AML-193 (cell line): ENCODE results near the gene PKP3.
"Not testable (repeated sequence)": the region's sequence is repeated elsewhere in the genome, so short reads cannot be mapped to it uniquely, and the experiment has no call there.

Experiments used
- DNase-seq, 2 experiments: peaks; one replicate each; lab custom pipeline; 2025; lab: John Stamatoyannopoulos, UW

The PKP3 gene

DNA sequence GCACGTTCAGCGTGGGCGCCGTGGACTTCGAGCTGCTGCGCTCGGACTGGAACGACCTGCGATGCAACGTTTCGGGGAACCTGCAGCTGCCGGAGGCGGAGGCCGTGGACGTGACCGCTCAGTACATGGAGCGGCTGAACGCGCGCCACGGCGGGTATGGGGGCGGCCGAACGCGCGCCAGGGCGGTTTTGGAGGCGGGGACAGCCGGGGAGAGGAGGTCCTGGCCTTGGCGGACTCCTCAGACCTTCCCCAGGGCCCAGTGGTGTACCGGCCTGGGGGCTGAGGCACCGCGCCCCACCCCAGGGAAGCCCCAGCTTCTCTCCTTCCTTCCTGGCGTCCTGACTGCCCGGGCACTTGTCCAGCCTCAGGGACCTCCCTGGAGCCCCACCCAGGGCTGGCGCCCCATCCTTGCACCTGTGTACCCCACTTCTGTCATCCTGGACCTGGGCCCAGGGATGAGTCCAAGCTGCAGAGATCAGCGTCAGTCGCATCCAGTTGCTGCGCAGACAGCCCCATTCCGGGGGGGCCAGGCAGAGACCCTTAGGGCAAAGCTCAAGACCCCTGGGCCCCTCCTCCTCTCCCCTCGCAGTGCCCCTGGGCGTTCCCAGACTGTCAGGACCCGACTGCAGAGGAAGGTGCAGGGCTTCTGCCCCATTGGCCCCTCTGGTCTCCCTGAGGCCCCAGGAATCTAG is 16.7 kb upstream of the PKP3 start:
- no peak for DNase-seq

DNA sequence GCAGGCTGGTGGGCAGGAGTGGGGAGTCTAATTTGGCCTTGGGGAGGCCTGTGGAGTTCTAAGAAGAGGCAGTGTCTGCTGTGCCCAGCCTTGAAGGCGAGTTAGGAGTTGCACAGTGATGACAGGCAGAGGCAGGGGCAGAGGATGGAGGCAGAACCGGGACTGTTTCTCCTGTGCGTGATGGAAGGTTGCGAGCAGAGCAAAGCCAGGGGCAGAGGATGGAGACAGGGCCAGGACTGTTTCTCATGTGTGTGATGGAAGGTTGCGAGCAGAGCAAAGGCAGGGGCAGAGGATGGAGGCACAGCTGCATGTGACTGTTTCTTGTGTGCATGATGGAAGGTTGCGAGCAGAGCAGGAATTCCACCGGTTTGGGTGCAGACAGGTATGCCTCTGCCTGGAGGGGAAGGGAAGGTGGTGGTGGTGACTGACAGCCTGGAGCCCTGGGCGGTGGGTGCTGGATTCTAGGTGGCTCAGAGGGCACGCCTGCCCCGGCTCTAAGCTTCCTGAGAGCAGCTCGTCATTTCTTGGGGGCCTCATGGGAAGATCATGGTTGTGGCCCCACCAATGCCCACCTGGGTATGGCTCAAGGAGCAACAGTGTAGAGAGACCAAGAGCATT is 16.0 kb upstream of the PKP3 start:
- DNase-seq: no peak

DNA sequence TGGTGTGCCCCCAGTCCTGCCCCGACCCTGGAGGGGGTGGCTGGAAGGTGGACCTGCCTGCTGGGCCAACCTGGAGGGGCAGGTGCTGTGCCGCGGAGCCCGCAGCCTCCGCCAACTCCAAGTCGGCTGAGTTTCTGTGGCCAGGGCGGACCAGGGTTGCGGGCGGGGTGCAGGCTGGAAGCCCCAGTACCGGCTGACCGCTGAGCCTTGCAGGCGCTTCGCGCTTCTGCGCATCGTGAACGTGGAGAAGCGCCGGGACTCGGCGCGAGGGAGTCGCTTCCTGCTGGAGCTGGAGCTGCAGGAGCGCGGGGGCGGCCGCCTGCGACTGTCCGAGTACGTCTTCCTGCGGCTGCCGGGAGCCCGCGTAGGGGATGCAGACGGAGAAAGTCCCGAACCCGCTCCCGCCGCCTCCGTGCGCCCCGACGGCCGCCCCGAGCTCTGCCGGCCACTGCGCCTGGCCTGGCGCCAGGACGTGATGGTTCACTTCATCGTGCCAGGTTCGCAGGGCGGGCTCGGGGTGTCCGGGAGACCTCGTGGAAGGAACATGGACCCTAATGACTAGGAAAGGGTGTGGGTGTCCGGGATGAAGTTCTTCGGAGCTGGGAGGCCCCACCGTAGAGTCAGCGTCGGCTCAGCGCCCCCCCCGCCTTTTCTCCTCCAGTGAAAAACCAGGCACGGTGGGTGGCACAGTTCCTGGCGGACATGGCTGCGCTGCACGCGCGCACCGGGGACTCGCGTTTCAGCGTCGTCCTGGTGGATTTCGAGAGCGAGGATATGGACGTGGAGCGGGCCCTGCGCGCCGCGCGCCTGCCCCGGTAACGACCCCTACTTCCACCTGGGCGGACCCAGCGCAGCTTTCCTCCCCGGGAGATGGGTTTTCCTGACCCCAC is 14.6 kb upstream of the PKP3 start:
- DNase-seq: no peak

DNA sequence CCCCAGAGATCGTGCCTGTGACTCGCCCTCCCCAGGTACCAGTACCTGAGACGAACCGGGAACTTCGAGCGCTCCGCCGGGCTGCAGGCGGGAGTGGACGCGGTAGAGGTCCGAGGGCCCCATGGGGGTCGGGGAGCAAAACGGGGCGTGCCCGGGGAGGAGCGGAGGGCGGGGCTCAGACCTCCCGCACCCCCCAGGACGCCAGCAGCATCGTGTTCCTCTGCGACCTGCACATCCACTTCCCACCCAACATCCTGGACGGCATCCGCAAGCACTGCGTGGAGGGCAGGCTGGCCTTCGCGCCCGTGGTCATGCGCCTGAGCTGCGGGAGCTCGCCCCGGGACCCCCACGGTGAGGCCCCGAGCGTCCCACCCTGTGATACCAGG is 13.9 kb upstream of the PKP3 start:
- no peak for DNase-seq

DNA sequence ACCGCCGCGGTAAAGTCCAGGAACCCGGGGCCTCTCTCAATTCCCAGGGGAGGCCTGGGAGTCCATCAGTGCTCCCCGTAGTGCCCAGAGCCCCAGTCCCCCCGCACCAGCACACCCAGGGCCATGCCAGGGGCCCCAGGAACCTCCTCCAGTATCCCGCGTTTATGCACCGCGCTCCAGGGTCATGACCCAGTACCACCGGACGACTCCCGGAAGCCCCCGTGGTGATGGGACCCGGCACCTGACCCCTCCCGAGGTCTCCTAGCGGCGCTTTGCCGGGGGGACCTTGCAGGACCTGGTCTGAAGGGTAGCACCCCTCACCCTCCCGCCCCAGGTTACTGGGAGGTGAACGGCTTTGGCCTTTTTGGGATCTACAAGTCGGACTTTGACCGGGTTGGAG is 13.5 kb upstream of the PKP3 start:
- no peak for DNase-seq

DNA sequence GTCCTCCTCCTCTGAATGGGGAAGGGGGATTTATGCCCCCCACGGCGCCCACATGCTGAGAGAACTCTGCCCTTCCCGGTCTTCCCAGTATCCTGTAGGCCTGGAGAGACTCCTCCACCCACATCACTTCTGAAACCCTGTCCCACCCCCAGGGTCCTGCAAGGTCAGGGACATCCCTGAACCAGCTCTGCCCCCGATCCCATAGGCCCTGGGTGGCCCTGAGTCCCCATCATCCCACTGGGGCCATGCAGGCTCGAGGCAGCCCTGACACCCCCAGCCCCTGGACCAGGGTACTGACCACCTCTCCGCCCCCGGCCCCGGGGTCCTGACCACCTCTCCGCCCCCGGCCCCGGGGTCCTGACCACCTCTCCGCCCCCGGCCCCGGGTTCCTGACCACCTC is 13.0 kb upstream of the PKP3 start:
- DNase-seq: no peak

DNA sequence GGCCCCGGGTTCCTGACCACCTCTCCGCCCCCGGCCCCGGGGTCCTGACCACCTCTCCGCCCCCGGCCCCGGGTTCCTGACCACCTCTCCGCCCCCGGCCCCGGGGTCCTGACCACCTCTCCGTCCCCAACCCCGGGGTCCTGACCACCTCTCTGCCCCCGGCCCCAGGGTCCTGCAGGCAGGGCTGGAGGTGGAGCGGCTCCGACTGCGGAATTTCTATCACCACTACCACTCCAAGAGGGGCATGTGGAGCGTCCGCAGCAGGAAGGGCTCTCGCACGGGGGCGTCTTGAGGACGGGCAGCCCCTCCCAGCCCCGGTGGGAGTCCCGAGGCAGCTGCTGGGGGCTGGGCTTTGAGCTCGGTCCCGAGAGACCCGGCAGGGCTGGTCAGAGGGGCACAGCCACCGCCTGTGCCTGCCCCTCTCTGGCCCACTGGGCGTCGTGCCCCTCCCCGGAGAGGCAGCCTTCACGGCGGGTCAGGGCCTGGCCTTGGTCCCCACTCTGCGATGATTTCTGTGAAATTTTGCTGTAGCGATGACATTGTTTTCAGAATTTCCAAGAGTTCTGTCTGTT is 12.4 kb upstream of the PKP3 start:
- DNase-seq: no peak

DNA sequence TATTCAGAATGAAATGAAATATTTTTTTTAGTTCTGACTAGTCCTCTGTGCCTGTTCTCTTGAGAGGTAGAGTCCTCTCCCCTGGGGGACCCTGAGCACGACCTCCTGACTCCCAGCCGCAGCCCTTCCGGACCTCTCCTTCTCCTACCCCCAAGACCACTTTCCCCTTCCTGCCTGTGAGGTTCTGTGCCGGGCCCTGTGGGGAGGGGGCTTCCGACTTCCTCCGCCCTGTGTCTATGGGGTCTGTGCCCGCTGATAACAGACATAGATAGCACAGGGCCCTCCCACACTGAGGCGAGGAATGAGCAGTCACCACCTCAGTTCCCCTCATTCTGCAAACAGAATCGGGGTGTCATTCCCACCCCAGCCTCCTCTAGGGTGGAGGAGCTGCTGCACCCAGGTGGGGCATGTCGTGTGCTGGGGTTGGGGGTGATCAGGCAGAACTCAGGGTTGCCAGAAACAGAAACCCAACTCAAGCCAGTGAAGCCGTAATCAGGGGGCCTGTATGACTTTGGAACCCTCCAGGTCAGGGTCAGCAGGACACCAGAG is 11.9 kb upstream of the PKP3 start:
- no peak for DNase-seq

DNA sequence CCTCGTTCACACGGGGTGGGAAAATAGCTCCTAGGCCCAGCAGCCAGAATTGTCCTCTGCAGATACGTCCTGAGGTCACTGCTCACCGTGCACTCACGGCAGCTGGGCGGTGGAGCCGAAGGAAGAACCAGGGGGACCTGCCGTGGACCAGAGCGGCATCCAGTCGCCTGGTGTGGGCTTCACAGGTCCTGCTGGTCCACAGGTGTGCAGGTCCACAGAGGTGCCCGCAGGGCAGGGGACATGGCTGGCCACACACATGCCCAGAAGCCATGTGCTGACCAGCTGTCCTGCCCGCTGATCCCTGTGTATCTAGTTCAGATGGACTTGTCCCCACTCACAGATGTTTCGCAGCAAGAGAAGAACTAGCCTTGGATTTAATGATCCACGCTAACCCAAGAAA is 10.6 kb upstream of the PKP3 start:
- no peak for DNase-seq

DNA sequence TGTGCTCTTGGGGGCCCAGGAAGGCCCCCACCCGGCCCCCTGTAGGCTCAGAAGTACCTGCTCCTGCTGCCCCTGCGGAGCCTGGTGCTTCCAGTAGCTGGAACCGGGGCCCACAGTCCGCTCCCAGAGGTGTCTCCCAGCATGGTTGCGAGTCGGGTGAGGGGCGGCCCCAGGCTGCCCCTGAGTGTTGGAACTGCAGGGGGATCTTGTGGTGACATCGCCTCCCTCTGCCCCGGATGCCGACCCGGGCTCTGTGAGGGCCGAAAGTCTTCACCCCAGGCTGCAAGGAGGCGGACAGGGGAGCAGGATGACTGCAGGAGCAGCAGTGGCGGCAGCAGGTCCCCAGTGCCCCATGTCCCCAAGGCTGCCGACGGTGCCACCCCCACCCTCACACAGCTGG is 9.5 kb upstream of the PKP3 start:
- DNase-seq: no peak

DNA sequence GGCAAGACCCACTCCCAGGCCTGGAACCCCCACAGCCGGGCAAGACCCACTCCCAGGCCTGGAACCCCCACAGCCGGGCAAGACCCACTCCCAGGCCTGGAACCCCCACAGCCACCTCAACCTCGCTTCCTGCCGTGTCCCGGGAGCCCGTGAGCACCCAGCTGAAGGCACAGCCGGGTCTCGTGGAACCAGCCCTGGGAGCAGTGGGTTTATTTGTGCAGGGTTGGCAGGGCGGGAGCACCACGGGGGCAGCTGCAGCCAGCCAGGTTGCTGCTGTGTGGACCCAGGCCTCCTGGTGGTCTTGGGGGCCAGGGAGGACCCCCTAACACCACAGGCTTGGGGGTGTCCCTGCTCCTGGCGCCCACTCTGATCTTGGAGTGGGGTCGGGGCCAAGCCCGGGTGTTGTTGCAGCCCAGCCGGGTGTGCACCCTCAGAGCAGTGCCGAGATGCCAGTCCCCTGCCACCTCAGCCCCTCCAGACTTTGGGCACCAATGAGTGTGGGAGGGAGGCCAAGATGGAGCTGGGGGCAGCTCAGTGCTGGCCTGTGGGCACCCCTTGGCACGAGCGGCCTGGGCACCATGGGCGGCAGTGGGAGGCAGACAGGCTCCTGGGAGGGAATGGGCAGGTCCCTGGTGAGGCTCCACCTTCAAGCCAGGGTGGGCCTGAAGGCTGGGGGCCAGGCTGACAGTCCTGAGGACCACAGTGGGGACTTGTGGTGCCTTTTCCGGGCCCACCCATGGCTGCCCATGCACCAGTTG is 8.2 kb upstream of the PKP3 start:
- no peak for DNase-seq

DNA sequence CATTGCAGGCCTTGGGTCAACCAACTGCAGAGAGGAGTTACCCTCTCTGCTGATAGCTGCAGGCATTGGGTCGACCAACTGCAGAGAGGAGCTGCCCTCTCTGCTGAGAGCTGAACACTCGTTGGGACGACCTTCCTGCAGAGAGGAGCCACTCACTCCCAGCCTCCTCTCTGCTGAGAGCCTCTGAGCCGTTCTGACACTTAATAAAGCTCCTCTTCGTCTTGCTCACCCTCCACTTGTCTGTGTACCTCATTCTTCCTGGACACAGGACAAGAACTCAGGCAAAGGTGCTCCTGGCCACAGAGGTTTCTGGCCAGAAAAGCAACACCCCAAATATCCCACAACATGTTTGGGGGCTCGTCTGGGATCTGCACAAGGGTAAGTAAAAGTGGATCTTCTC is 7.5 kb upstream of the PKP3 start:
- DNase-seq: no peak

DNA sequence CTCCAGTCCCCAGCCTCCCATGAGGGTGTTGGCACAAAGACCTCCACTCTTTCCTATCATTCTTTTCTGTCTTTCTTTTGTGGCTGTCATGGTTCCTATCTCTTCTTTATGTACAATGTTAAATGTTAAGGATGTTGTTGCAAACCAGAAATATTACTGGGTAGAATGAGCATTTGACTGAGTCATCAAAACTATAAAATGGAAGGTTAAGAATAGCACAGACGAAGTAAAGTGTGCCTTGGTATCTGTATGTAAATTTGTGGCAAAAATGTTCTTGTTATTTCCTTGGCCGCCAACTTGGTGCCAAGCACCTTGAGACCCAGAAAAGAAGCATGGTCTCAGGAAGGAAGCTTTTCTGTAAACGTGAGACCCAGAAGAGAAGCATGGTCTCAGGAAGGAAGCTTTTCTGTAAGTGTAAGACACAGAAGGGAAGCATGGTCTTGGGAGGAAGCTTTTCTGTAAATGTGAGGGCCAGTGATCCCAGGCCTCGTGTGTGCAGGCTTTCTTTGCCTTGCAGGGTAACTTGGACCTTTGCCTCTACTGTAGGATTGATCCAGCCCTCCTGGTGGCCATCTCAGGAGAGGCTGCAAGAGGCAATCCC is 6.7 kb upstream of the PKP3 start:
- DNase-seq: no peak

DNA sequence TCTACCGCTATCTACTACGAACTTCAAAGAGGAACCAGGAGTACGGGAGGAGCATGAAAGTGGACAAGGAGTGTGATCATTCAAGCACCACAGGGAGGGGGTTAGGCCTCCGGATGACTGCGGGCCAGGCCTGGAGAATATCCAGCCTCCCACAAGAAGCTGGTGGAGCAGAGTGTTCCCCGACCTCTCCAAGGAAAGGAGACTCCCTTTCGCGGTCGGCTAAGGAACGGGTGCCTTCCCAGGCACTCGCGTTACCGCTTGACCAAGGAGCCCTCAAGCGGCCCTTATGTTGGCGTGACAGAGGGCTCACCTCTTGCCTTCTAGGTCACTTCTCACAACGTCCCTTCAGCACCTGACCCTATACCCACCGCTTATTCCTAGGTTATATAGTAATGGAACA is 4.6 kb upstream of the PKP3 start:
- DNase-seq: not testable (repeated sequence)

DNA sequence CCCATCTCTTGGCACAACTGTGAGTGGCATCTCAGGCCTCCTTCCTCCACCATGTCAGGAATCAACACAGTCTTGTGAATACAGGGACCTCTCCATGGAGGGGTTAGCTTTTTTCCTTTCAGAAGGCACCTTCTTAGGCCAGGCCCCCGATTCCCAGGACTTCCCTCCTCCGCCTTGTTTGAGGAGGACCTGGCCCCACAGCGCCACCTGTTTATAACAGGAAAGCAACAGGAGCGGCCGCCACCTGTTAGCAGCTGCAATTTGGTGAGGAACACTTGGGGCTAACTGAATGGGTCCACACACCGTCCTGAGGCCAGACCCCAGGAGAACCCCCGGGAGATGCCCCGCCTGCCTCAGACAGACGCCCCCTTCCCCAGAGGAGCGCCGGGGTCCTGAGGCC is 3.8 kb upstream of the PKP3 start:
- DNase-seq: no peak

DNA sequence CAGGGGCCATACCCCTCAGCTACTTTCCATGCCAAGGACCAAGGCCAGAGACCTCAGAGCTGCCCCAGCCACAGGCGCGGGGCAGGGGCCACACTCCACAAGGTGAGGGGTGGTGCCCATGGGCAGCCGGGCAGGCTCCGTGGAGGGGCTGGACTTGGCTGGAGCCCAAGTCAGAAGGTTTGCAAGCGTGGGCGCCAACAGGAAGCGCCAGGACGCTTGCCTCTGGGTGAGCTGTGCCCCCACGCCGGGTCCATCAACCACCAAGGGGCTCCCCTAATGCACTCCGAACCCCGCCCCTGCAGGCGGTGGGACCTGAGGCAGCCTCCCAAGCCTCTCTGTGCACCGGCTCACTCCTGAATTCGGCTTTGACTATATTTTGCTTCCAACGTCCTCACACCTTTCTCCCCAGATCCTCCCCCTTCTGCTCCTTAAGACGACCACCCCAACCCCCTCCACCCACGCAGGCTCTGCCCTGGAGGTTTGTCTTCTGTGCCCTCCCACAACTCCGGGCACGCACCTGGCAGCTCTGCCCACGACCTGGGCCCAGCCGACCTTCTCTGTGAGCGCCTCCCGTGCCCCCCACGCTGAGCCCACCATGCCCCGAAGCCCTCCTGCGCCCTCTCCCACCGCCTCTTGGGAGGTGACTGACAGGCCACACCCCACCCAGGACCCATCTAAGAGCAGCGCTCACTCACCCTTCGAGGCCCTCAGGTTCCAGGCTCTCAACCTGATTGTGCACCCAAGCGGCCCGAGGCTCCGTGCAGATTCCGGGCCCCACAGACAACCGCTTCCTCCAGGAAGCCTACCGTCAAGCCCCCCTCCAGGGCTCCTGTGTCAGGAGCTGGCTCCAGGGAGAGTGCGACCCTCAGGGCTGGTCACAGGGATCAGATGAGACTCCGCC is 2.6 kb upstream of the PKP3 start:
- no peak for DNase-seq

DNA sequence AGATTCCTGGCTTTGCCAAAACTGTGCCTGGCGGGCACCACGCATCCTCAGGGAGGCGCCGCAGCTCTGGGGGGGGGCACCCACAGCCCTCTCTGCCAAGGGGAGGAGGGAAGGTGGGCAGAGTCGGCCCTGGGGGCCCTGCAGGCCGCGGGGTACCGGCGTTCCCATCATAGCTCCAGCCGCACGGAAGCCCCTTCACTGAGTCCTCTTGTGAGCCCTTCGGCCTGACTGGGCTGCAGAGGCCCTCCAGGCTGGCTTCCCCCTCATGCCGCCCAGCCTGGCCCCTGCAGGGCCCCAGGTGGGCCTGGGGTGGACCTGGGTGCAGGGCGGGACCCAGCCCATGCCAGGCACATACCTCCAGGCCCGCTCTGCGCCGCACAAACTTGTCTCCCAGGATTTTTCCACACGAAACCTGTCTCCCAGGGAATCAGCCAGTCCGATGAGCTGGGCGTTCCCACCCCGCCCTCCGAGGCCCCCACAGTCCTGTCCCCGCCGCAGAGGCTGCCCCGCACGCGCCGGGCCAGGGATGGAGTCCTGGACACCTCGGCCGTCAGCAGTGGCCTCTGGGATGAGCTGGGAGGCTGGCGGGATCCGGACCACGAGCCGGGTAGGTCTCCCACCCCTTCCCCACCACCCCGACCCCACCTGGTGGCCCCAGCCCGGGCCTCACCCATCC is 1.8 kb upstream of the PKP3 start:
- no peak for DNase-seq

DNA sequence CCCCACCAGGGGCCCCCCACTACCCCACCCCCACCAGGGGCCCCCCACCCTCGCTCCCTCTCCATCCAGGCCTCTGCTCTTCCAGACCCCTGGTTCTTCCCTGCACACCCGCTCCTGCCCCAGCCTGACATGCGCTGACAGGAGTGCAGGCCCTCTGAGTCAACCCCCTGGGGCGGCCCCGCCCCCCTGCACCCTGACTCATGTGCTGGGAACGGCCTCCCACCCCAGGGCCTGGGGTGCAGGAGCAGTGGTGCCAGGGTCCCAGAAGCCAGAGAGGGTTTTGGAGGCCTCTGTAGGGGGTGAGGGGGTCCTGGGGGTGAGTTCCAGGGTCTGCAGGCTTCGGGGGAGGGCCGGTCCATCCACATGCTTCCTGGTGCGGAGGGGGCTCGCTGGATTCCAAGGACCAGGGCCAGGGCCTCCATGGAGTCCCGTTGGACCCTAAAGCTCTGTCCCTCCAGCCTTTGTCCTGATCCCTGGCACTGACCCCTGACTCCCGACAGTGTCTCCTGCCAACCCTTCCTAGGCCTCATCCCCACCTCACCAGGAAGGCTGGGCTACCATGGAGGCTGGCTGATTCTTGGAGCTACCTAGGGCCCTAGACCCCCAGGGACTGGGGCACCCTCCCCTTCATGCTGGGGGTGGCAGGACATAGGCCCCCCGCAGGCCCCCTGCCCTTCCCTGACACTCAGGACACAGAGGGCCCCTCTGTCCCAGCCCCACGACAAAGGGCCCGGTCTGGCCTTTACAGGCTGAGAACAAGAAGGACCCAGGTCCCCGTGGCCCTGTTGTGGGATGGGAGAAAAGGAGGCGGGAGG is 583 bp upstream of the PKP3 start:
- DNase-seq: no peak
